ENCODE results near the gene NPHP4. TPM values are rescaled to one million over a fixed set of nuclear protein-coding genes. Genes with fewer than 3 reads are reported as not detected.

NPHP4 gene
- total and polyA plus RNA-seq, 9 of the 15 experiments (the other 6 are each of a cell fraction or from before 2014, with no cell fraction given) = 0.52 to 26.2 (median 6.7) TPM

- 0 out of 2 replicates have a peak, but pooled peaks have one; percentile 53 for TF ChIP-seq NFATC3 (IDR thresholded peaks at IDR 0.05)
- no peak for TF ChIP-seq KHSRP (IDR thresholded peaks at IDR 0.05)
- TF ChIP-seq TCF7L2 (IDR thresholded peaks at IDR 0.05; ENCODE audit: low read depth, low read length) = no peak
- peak; percentile 87 for TF ChIP-seq CHD1 (IDR thresholded peaks at IDR 0.05; ENCODE audit: low read length)
- no peak for TF ChIP-seq CHD7 (IDR thresholded peaks at IDR 0.05; ENCODE audit: low read depth, low read length)
- no peak for TF ChIP-seq GTF2A2 (tag; IDR thresholded peaks at IDR 0.05)
- no peak for TF ChIP-seq NELFE (IDR thresholded peaks at IDR 0.05; ENCODE audit: insufficient read depth, insufficient read length)
- peak; percentile 34 for TF ChIP-seq GTF2B (IDR thresholded peaks at IDR 0.05; ENCODE audit: extremely low read depth, insufficient read length)
- TF ChIP-seq PATZ1 (CRISPR knock-in tag; IDR thresholded peaks at IDR 0.05; ENCODE audit: borderline replicate concordance) = no peak
- TF ChIP-seq ZNF77 (CRISPR knock-in tag; IDR thresholded peaks at IDR 0.05) = no peak
- TF ChIP-seq ZNF165 (CRISPR knock-in tag; IDR thresholded peaks at IDR 0.05; ENCODE audit: borderline replicate concordance) = no peak
These were observed 74.5 kb downstream of the NPHP4 start (continued) for GRCh38 chr1:5917591-5918274.
